Astrocyte of the cerebellum (primary cell): Measurements from ENCODE around the gene FOXP1.

ENCODE experiments used
- DNase-seq: peaks from one replicate; pipeline ENCODE4 v3.0.0-alpha.2; 2011; ENCODE audit warnings: low read depth
- H3K4me3 ChIP-seq: 2 replicates; pipeline ENCODE4 v1.5.1; 2011; ENCODE audit warnings: mild to moderate bottlenecking, low read depth, low read length, moderate library complexity
- in situ Hi-C: cut with HindIII; loops from 2 replicates; pipeline ENCODE4 v1.10.0; 2017; ENCODE audit warnings: low sequenced_read_pairs
- TF ChIP-seq, protein P1 (sequence below): IDR thresholded peaks from 2 replicates; pipeline ENCODE4 v1.5.1; 2012; ENCODE audit warnings: low read length, low read depth, moderate library complexity, mild to moderate bottlenecking; ENCODE audit errors: missing control alignments

FOXP1 gene

DNA sequence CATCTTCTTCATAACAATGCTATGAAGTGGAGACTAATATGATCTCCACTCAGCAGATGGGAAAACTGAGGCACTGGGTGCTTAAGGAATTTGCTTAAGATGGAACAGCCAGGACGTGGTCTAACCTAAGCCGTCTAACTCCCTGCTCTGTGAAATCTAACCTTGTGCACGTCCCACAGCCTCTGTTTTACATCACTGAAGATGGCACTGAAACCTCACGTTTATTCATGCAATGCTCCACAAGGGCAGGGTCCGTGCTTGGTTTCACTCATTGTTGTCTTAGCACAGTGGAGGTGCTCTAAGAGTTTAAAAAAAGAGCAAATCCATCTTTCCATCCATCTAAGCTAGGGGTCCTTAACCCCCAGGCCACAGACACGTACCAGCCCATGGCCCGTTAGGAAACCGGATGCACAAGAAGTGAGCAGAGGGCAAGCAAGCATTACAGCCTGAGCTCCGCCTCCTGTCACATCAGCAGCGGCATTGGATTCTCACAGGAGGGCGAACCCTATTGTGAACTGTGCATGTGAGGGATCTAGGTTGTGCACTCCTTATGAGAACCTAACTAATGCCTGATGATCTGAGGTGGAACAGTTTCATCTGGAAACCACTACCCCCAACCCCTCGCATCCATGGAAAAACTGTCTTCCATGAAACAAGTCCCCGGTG is 118.0 kb downstream of the FOXP1 start:
- H3K4me3 ChIP-seq, result no peak overlapping the region
- DNase-seq, result no peak
- in situ Hi-C loops, result no loop called here
- TF ChIP-seq, protein P1, sequence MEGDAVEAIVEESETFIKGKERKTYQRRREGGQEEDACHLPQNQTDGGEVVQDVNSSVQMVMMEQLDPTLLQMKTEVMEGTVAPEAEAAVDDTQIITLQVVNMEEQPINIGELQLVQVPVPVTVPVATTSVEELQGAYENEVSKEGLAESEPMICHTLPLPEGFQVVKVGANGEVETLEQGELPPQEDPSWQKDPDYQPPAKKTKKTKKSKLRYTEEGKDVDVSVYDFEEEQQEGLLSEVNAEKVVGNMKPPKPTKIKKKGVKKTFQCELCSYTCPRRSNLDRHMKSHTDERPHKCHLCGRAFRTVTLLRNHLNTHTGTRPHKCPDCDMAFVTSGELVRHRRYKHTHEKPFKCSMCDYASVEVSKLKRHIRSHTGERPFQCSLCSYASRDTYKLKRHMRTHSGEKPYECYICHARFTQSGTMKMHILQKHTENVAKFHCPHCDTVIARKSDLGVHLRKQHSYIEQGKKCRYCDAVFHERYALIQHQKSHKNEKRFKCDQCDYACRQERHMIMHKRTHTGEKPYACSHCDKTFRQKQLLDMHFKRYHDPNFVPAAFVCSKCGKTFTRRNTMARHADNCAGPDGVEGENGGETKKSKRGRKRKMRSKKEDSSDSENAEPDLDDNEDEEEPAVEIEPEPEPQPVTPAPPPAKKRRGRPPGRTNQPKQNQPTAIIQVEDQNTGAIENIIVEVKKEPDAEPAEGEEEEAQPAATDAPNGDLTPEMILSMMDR, result no peak

DNA sequence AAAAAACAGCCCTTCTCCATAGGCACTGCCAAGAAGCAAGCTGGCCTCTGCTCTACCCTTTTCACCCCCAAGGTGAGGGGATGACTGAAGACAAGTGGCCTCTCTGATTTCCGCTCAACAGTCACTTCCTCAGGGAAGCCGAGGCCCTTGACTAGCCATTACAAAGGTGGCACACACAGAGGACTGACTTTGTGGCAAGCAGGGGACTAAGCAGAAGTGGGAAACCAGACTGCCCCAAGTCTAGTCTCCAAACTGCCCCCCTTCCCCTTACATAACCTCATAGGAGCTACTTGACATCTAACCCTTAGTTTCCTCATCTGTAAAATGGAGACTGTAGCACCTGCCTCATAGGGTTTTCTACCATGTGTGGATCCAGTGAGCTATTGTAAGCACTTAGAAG is 118.9 kb downstream of the FOXP1 start:
- TF ChIP-seq, protein P1, result no peak

DNA sequence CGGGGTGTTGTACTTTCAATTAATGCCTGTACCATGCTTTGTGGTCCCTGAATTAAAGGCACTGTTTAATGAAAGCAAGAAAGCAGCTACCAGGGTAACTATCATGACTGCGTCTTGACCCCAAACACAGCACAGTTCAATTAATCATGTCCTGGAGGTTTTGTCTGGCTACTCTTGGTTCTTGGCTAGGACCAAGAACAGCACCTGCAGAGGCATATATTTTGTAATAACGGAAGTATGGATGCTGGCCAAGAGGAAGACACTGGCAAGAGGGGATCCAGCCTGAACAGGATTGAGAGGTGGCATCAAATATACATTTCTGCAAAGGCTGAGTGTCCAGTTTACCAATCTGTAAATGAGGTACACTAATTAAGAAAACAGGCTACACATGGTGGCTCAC is 119.9 kb downstream of the FOXP1 start:
- in situ Hi-C loops, result no loop called here
- TF ChIP-seq, protein P1, result no peak
- no peak for DNase-seq

More for the DNA sequence above, 118.9 kb downstream of the FOXP1 start:
- DNase-seq, result no peak
- no peak overlapping the region for H3K4me3 ChIP-seq
- in situ Hi-C loops, result no loop called here

DNA sequence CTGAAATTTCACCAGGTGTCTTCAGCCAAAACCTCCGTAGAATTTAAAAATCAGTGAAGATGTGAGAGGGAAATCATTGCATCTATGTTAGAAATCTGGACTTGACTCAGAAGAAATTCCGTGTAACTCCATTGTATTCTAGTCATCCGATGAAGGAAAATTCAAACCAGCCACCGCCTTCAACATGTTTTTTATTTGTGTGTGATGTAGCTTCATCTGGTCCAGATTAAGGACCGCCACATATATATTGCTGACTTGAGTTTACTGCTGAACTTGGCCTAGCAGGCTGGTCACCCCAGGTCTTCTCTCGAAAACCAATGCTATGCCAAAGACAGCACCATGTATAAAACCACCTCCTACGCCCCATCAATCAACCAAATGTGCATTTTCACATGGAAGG is 120.9 kb downstream of the FOXP1 start:
- TF ChIP-seq, protein P1, result no peak
- in situ Hi-C loops, result no loop called here
- H3K4me3 ChIP-seq, result no peak overlapping the region
- DNase-seq, result no peak

More for the DNA sequence above, 119.9 kb downstream of the FOXP1 start:
- no peak overlapping the region for H3K4me3 ChIP-seq

DNA sequence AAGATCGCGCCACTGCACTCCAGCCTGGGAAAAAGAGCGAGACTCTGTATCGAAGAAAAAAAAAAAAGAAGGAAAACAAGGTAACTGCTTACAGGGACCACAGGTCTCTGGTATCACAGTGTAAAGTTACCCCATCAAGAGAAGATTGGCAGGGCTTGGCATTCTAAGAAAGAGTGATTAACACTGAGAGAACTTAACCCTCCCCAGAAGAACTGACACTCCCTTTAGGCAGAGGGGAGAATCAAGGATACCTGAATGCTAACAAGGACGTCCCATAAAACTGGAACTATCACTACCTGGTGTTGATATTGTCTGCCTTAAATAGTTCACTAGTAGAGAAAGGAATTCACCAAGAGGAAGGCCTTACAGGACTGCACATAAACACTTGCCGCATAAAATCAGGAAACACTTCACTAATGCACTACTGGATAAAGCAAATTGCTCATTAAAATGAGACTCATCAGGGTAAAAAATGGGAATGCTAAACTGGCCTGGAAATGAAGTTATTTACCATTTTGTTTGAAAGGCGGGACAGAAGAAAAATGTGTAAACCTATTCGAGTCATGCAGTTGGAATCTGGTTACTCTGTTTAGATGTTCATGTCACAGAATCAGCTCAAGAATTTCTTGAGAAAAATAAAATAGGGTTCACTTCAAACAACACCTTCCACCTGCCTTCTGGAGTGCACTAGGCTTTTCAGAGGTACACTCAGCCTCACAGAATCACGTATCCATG is 121.6 kb downstream of the FOXP1 start:
- in situ Hi-C loops, result no loop called here
- TF ChIP-seq, protein P1, result no peak
- H3K4me3 ChIP-seq, result no peak overlapping the region
- DNase-seq, result peak; percentile 8

DNA sequence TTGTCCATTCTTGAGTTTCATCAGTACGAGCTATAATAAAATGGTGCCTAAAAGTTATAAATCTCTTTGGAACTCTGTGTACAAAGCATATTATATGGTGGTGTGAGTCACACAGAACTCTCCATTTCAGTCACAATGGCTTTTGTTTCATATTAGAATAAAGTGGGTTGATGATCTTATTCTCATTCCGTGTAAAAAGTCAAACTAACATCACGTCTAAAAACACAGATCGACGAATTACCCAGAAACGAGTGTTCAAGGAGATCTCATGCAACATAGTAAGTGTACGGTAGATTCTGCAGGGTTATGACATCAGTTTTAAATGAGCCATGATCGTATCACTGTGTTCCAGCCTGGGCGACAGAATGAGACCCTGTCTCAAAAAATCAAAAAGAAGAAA is 122.4 kb downstream of the FOXP1 start:
- no peak for DNase-seq
- H3K4me3 ChIP-seq, result no peak overlapping the region
- TF ChIP-seq, protein P1, result no peak
- in situ Hi-C loops, result no loop called here
